Parathyroid adenoma (tissue), 2 donors: ENCODE data around the gene MYEOV.

ENCODE experiments used
- H2AFZ ChIP-seq: fragments of 300-600 bp; sonication (generic); one replicate; pipeline ENCODE4 v1.7.0; 2017; ENCODE audit warnings: antibody characterized with exemption, mild to moderate bottlenecking
- H3K27ac ChIP-seq: fragments of 300-600 bp; sonication (generic); one replicate; pipeline ENCODE4 v1.7.0; 2017
- H3K27me3 ChIP-seq: fragments of 300-600 bp; sonication (generic); one replicate; pipeline ENCODE4 v1.7.0; 2017; ENCODE audit warnings: low read length; ENCODE audit not compliant: control insufficient read depth, insufficient read depth
- H3K36me3 ChIP-seq: fragments of 300-600 bp; sonication (generic); one replicate; pipeline ENCODE4 v1.7.0; 2017; ENCODE audit warnings: low read length; ENCODE audit not compliant: control insufficient read depth, insufficient read depth
- H3K4me1 ChIP-seq: fragments of 300-600 bp; sonication (generic); one replicate; pipeline ENCODE4 v1.7.0; 2017; ENCODE audit warnings: control low read depth
- H3K4me2 ChIP-seq: fragments of 300-600 bp; sonication (generic); one replicate; pipeline ENCODE4 v1.7.0; 2017; ENCODE audit warnings: low read length
- H3K4me3 ChIP-seq: fragments of 300-600 bp; sonication (generic); one replicate; pipeline ENCODE4 v1.7.0; 2017; ENCODE audit warnings: low read depth, low read length
- H3K79me2 ChIP-seq: fragments of 300-600 bp; sonication (generic); one replicate; pipeline ENCODE4 v1.7.0; 2017; ENCODE audit warnings: control low read depth
- H3K9ac ChIP-seq: fragments of 300-600 bp; sonication (generic); one replicate; pipeline ENCODE4 v1.7.0; 2017; ENCODE audit warnings: mild to moderate bottlenecking
- H3K9me3 ChIP-seq: fragments of 300-600 bp; sonication (generic); one replicate; pipeline ENCODE4 v1.7.0; 2017; ENCODE audit warnings: low read length; ENCODE audit not compliant: control insufficient read depth
- CTCF ChIP-seq: fragments of 300-600 bp; sonication (generic); IDR thresholded peaks from one replicate; pipeline ENCODE4 v1.7.0; 2017; ENCODE audit warnings: antibody characterized with exemption, mild to moderate bottlenecking
- donor health status: primary hyperparathyroidism.

The MYEOV gene

GRCh38 chr11:69293819-69294505 is at the start of gene MYEOV:
Gene MYEOV, plus strand, starts transcription at chr11:69294155. Its CDS starts 1,200 bp downstream, at chr11:69295355.
- no peak within 1 kb of the TSS for H3K4me3 ChIP-seq
- no peaks in the 10 kb centered on the region for H3K4me1 ChIP-seq
- H3K9me3 ChIP-seq: no peaks in the 10 kb centered on the region
- H3K9ac ChIP-seq: no peak within 1 kb of the TSS
- no peaks in the 10 kb centered on the region for H3K27me3 ChIP-seq
- H3K36me3 ChIP-seq: no peaks in the 10 kb centered on the region
- H2AFZ ChIP-seq: no peak within 1 kb of the TSS
- no peak within 1 kb of the TSS for H3K27ac ChIP-seq
- H3K4me2 ChIP-seq: no peak within 1 kb of the TSS
- H3K79me2 ChIP-seq: no peaks in the 10 kb centered on the region
- TF ChIP-seq CTCF: no peak

DNA sequence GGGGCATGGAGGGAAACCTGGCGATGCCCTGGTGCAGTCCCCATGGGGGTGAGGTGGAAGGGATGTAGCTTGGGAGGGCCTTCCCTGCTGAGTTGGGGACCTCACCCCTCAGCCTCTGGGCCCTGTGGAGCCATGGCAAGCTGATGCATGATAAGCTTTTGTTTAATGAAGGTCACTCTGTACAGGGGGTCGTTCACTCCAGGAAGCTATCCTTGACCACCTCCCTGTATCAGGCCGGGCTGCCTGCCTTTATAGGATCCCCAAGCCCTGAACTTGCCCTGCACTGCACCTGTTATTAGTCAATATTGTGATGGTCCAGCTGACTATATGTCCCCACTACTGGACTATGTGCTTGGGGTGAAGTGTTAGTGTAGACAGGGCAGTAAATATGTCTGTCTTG is 49.7 kb upstream of the MYEOV start:
- Histone ChIP-seq H3K4me1 (no peaks in the 10 kb centered on the region), H2AFZ (no peak overlapping the region), H3K36me3 (no peaks in the 10 kb centered on the region), H3K27me3 (no peaks in the 10 kb centered on the region), H3K9ac (no peak overlapping the region), H3K4me3 (no peak overlapping the region), H3K4me2 (no peak overlapping the region), H3K79me2 (no peaks in the 10 kb centered on the region), H3K9me3 (no peaks in the 10 kb centered on the region), H3K27ac (no peak overlapping the region)
- TF ChIP-seq CTCF: no peak

DNA sequence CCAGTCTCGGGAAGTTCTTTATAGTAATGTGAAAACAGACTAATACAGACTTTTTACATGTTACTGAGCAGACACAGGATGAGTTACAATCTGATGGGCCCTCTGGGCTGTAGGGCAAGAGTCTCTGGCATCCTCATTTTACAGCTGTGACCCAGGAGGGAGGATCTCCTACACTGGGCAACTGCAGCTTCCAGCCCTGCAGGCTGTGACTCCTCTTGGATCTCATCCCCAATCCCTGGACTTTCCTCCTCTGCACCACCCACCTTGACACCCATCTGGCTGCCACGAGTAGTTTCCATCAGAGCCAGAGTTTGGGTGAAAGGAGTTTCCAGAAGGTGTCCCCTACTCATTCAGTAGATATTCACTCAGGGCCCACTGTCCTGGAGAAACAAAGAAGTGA is 48.9 kb upstream of the MYEOV start:
- H3K4me3 ChIP-seq: no peak overlapping the region
- no peak for TF ChIP-seq CTCF
- H3K79me2 ChIP-seq: no peaks in the 10 kb centered on the region
- H3K9me3 ChIP-seq: no peaks in the 10 kb centered on the region
- no peak overlapping the region for H2AFZ ChIP-seq
- no peaks in the 10 kb centered on the region for H3K4me1 ChIP-seq
- no peaks in the 10 kb centered on the region for H3K27me3 ChIP-seq
- no peak overlapping the region for H3K27ac ChIP-seq
- no peak overlapping the region for H3K4me2 ChIP-seq
- H3K9ac ChIP-seq: no peak overlapping the region
- H3K36me3 ChIP-seq: no peaks in the 10 kb centered on the region

DNA sequence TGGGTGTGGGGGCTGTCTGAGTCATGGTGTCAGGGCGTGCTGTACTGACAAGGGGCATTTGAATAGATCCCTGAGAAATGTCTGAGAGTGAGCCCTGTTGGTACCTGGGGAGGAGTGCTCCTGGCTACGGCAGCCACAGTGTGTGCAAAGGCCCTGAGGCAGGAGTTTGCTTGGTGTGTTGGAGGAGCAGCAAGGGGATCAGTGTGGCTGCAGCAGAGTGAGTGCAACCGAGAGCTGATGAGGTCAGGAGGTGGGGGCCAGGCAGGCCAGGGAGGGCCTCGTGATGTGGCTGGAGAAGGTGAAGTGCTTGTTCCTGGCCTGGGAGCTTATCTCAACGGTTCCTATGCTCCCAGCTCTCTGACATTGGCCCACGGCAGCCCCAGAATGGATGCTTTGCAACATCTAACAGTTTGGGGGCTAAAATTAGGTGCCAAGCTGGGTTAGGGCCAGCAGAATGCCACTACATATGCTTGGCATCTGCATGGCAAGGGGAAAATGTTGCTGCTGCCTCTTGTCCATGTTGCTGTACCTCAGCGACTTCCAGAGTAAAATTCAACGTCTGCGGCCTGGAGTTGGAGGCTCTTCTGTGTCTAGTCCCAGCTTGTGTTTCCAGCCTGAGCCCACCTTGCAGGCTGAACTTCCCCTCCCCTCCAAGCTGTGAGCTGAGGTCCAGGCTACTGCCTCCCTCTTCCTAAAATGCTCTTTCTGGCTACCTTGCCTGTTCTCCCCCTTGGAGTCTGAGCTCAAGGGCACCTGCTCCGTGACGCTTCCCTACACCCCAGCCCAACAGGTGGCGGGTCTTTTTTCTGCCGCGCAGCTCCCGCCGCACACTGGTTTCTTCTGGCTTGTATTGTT is 48.2 kb upstream of the MYEOV start:
- Histone ChIP-seq H3K79me2 (no peaks in the 10 kb centered on the region), H3K4me2 (no peak overlapping the region), H3K4me1 (no peaks in the 10 kb centered on the region), H3K27ac (no peak overlapping the region), H3K4me3 (no peak overlapping the region), H3K36me3 (no peaks in the 10 kb centered on the region), H2AFZ (no peak overlapping the region), H3K9me3 (no peaks in the 10 kb centered on the region), H3K9ac (no peak overlapping the region), H3K27me3 (no peaks in the 10 kb centered on the region)
- no peak for TF ChIP-seq CTCF
